ENCODE results near the gene RAB15.
A peak's percentile ranks its signal among the peaks of the same experiment; 100 is the strongest.

Gene RAB15

DNA sequence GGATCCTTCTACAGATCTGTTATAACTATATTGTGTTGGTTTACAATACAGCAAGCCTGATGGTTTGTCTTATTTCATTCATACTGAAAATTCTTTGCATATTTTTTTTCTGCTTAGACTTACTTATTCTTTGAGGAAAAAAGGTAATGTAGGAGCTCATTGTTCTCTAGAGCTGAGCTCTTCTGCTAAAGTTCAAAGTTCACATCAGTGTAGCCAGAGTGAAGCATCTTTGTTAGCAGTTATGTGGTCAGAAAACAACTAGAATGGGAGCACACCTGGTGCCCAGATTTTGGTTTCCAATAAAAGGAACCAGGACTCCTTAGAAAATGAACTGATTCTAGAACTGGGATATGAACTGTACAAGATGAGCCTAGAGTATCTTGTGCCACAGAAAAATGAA is 39.9 kb downstream of the RAB15 start:
- peaks cover 27% of the 10 kb centered on the region for H3K4me1 ChIP-seq (ENCODE audit: insufficient read depth, low read length)
- H3K36me3 ChIP-seq (ENCODE audit: insufficient read depth, low read length), result peaks cover 77% of the 10 kb centered on the region
- no peak overlapping the region for H3K4me3 ChIP-seq (ENCODE audit: low read depth in 1 of 2, low read length in 2 of 2)
- TF ChIP-seq EZH2 (IDR thresholded peaks at IDR 0.05; ENCODE audit: borderline replicate concordance, low read depth, low read length, severe bottlenecking), result no peak
- H3K9me3 ChIP-seq (ENCODE audit: insufficient read depth, low read length, severe bottlenecking), result no peaks in the 10 kb centered on the region
- no peak overlapping the region for H3K27ac ChIP-seq (ENCODE audit: low read length)
- H4K20me1 ChIP-seq (ENCODE audit: insufficient read depth, low read length), result no peaks in the 10 kb centered on the region; the same call in 1 of the 2 replicates
- peaks cover 35% of the 10 kb centered on the region for H3K79me2 ChIP-seq (ENCODE audit: insufficient read depth, low read length)
- DNase-seq (no peak), ATAC-seq (ENCODE audit: insufficient read depth, low read depth) (no peak)
- no peak overlapping the region for H2AFZ ChIP-seq (ENCODE audit: low read depth, low read length)
- H3K4me2 ChIP-seq (ENCODE audit: insufficient read depth, low read length), result no peak overlapping the region
- no peaks in the 10 kb centered on the region for H3K27me3 ChIP-seq (ENCODE audit: insufficient read depth, low read length, poor library complexity)
- H3K9ac ChIP-seq (ENCODE audit: low read depth, low read length), result no peak overlapping the region

DNA sequence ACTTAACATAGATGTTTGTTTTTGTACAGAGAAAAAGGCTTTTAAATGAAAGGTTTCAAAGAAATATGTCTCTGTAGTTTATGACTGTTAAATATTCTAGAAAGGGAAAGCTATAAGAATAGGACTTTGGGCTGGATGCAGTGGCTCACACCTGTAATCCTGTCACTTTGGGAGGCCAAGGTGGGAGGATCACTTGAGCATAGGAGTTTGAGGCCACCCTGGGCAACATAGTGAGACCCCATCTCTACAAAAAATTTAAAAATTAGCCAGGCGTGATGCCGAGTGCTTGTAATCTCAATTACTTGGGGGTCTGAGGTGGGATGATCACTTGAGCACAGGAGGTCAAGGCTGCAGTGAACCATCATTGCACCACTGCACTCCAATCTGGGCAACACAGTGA is 41.0 kb downstream of the RAB15 start:
- no peaks in the 10 kb centered on the region for H3K9me3 ChIP-seq (ENCODE audit: insufficient read depth, low read length, severe bottlenecking)
- H4K20me1 ChIP-seq (ENCODE audit: insufficient read depth, low read length), result no peaks in the 10 kb centered on the region
- TF ChIP-seq, protein P1, sequence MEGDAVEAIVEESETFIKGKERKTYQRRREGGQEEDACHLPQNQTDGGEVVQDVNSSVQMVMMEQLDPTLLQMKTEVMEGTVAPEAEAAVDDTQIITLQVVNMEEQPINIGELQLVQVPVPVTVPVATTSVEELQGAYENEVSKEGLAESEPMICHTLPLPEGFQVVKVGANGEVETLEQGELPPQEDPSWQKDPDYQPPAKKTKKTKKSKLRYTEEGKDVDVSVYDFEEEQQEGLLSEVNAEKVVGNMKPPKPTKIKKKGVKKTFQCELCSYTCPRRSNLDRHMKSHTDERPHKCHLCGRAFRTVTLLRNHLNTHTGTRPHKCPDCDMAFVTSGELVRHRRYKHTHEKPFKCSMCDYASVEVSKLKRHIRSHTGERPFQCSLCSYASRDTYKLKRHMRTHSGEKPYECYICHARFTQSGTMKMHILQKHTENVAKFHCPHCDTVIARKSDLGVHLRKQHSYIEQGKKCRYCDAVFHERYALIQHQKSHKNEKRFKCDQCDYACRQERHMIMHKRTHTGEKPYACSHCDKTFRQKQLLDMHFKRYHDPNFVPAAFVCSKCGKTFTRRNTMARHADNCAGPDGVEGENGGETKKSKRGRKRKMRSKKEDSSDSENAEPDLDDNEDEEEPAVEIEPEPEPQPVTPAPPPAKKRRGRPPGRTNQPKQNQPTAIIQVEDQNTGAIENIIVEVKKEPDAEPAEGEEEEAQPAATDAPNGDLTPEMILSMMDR (IDR thresholded peaks at IDR 0.05; ENCODE audit: borderline replicate concordance, extremely low read depth, low read length, poor library complexity, severe bottlenecking), result no peak
- TF ChIP-seq EZH2 (IDR thresholded peaks at IDR 0.05; ENCODE audit: borderline replicate concordance, low read depth, low read length, severe bottlenecking), result no peak
- H3K4me3 ChIP-seq (ENCODE audit: low read depth in 1 of 2, low read length in 2 of 2), result no peak overlapping the region
- H3K79me2 ChIP-seq (ENCODE audit: insufficient read depth, low read length), result peaks cover 42% of the 10 kb centered on the region
- no peak overlapping the region for H2AFZ ChIP-seq (ENCODE audit: low read depth, low read length)
- H3K9ac ChIP-seq (ENCODE audit: low read depth, low read length), result no peak overlapping the region
- H3K27me3 ChIP-seq (ENCODE audit: insufficient read depth, low read length, poor library complexity), result no peaks in the 10 kb centered on the region
- H3K27ac ChIP-seq (ENCODE audit: low read length), result no peak overlapping the region
- H3K36me3 ChIP-seq (ENCODE audit: insufficient read depth, low read length), result peaks cover 78% of the 10 kb centered on the region
- peaks cover 38% of the 10 kb centered on the region for H3K4me1 ChIP-seq (ENCODE audit: insufficient read depth, low read length)
- DNase-seq (no peak), ATAC-seq (ENCODE audit: insufficient read depth, low read depth) (no peak)
- H3K4me2 ChIP-seq (ENCODE audit: insufficient read depth, low read length), result no peak overlapping the region

DNA sequence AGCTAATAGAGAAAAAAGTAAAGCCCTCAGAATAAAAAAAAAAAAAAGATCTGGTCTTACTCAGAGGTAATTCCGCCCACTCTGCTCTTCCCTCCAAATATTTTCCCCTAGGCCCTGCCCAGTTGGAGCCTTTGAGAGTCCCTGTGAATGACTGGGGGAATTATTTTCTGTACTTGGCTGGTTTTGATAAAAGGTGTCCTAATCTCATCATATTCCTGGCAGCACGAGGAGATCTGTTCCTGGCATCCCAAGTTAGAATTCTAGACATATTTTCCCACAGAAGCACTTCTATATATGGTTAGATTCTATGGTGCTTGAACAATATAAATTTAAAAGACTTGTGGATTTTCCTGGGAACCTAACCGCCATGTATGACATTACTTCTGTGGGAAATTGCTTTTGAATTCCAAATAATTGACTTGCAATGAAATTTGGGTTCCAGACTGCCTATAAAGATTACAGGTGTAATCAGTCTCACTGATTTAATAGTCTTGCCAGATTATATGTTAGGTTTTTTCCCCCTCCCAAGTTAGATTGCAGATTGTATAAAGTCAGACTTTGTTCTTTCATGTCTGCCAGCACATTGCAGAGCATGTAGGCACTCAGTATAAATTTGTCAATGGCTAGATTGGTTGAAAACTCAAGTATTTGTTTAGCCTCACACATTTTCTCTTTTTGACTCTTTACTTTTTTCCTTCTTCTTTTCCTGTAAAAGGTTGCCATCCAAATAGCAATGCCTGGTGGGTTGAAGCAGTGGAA is 41.9 kb downstream of the RAB15 start:
- Histone ChIP-seq H3K27me3 (ENCODE audit: insufficient read depth, low read length, poor library complexity) (no peaks in the 10 kb centered on the region), H3K79me2 (ENCODE audit: insufficient read depth, low read length) (peaks cover 44% of the 10 kb centered on the region), H3K9ac (ENCODE audit: low read depth, low read length) (no peak overlapping the region), H3K4me2 (ENCODE audit: insufficient read depth, low read length) (no peak overlapping the region), H3K9me3 (ENCODE audit: insufficient read depth, low read length, severe bottlenecking) (no peaks in the 10 kb centered on the region), H3K36me3 (ENCODE audit: insufficient read depth, low read length) (peaks cover 80% of the 10 kb centered on the region), H3K4me1 (ENCODE audit: insufficient read depth, low read length) (peaks cover 43% of the 10 kb centered on the region), H2AFZ (ENCODE audit: low read depth, low read length) (no peak overlapping the region), H3K4me3 (ENCODE audit: low read depth in 1 of 2, low read length in 2 of 2) (no peak overlapping the region), H3K27ac (ENCODE audit: low read length) (peak overlapping the region; percentile 85; the same call in 1 of the 2 replicates), H4K20me1 (ENCODE audit: insufficient read depth, low read length) (no peaks in the 10 kb centered on the region)
- DNase-seq (no peak), ATAC-seq (ENCODE audit: insufficient read depth, low read depth) (no peak)
- TF ChIP-seq EZH2 (IDR thresholded peaks at IDR 0.05; ENCODE audit: borderline replicate concordance, low read depth, low read length, severe bottlenecking), result no peak
- TF ChIP-seq, protein P1 (IDR thresholded peaks at IDR 0.05; ENCODE audit: borderline replicate concordance, extremely low read depth, low read length, poor library complexity, severe bottlenecking), result no peak

DNA sequence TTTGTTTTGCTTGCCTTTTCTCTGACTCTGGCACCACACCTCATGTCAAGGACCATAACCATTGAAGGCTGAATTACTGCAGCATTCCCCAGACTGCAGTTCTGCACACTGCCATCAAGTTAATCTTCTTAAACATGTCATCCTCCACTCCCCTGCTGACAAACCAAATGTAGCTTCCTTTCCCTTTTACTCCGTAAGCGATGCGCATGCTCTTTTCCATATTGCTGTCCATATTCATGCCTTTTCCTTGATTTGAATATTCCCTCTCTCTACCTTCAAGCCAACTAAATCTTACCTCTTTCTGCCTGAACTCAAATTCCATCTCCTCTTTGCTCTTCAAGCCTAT is 43.1 kb downstream of the RAB15 start:
- peak overlapping the region in 1 of 2 experiments; percentile 26; a peak in 2 of 4 replicates for H3K4me3 ChIP-seq (ENCODE audit: low read depth in 1 of 2, low read length in 2 of 2)
- H3K4me1 ChIP-seq (ENCODE audit: insufficient read depth, low read length), result peaks cover 44% of the 10 kb centered on the region
- peak overlapping the region; percentile 42 for H3K9ac ChIP-seq (ENCODE audit: low read depth, low read length)
- no peaks in the 10 kb centered on the region for H3K27me3 ChIP-seq (ENCODE audit: insufficient read depth, low read length, poor library complexity)
- H3K9me3 ChIP-seq (ENCODE audit: insufficient read depth, low read length, severe bottlenecking), result no peaks in the 10 kb centered on the region
- peak overlapping the region; percentile 48 for H3K4me2 ChIP-seq (ENCODE audit: insufficient read depth, low read length)
- peaks cover 82% of the 10 kb centered on the region for H3K36me3 ChIP-seq (ENCODE audit: insufficient read depth, low read length)
- H2AFZ ChIP-seq (ENCODE audit: low read depth, low read length), result peak overlapping the region; percentile 32
- H3K27ac ChIP-seq (ENCODE audit: low read length), result peak overlapping the region; percentile 85
- TF ChIP-seq, protein P1 (IDR thresholded peaks at IDR 0.05; ENCODE audit: borderline replicate concordance, extremely low read depth, low read length, poor library complexity, severe bottlenecking), result peak; percentile 9
- no peak for TF ChIP-seq EZH2 (IDR thresholded peaks at IDR 0.05; ENCODE audit: borderline replicate concordance, low read depth, low read length, severe bottlenecking)
- DNase-seq, result peak; percentile 27
- ATAC-seq (ENCODE audit: insufficient read depth, low read depth), result no peak
- peaks cover 55% of the 10 kb centered on the region for H3K79me2 ChIP-seq (ENCODE audit: insufficient read depth, low read length)
- H4K20me1 ChIP-seq (ENCODE audit: insufficient read depth, low read length), result no peaks in the 10 kb centered on the region; the same call in 1 of the 2 replicates

Measured in DND-41 (cell line).